ENCODE results near the gene MAMSTR.
"Not testable (repeated sequence)": the region's sequence is repeated elsewhere in the genome, so short reads cannot be mapped to it uniquely, and the experiment has no call there.

Gene MAMSTR

DNA sequence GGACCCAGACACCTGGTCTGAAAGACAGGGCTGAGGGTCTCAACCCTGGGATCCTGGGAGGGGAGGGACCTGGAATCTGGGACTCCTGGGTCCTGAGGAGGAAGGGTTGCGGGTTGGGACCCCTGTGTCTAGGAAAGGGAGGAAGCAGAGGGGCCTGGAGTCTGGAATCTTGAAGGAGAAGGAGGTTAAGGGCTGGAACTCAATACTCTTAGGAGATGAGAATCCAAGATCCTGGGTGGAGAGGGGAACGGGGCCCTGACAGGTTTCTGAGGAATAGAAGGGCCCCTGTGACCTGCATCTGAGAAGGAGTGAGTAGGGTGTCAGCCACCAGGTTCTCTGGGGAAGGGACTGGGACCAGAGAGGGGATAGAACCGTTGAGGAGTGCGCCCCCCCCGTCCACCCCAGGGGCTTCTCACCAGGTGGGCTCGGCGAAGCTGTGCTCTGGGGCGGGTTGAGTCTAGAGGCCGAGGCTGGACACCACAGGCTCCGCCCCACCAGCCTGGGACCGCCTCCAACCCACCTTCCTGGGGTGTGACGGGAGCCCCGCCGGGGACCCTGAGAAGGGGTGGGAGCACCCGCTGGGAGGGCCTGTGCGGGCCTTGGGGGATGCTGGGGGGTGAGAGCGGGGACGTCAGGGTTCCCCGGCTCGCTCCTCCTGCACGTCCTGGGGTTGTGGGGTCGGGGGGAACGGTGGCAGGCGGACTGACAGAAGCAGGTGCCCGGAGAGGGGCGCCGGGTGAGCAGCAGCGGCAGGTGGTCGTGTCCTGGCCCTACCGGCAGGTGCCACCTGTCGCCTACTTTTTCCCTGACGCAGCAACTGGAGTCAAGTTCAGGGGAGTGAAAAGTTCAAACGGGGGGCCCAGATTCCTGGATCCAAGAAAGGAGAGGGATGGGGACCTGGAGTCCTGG lies at the start of gene MAMSTR:
Gene MAMSTR, minus strand, starts transcription at position 463 of the 909 bp plus-strand sequence. CDS start 694 bp downstream, outside the sequence.
- DNase-seq (ENCODE audit: low read depth in 4 of 4, low spot score in 1 of 4), result no peak

- no peak for DNase-seq (ENCODE audit: low read depth in 4 of 4, low spot score in 1 of 4)
Observed at GRCh38 chr19:48768994-48769713, 49.6 kb upstream of the MAMSTR start.

GRCh38 chr19:48768171-48768753 lies 48.7 kb upstream of the MAMSTR start:
- not testable (repeated sequence) for DNase-seq (ENCODE audit: low read depth in 4 of 4, low spot score in 1 of 4)

- DNase-seq (ENCODE audit: low read depth in 4 of 4, low spot score in 1 of 4), result not testable (repeated sequence)
Observed at GRCh38 chr19:48765816-48766215, 46.3 kb upstream of the MAMSTR start.

DNA sequence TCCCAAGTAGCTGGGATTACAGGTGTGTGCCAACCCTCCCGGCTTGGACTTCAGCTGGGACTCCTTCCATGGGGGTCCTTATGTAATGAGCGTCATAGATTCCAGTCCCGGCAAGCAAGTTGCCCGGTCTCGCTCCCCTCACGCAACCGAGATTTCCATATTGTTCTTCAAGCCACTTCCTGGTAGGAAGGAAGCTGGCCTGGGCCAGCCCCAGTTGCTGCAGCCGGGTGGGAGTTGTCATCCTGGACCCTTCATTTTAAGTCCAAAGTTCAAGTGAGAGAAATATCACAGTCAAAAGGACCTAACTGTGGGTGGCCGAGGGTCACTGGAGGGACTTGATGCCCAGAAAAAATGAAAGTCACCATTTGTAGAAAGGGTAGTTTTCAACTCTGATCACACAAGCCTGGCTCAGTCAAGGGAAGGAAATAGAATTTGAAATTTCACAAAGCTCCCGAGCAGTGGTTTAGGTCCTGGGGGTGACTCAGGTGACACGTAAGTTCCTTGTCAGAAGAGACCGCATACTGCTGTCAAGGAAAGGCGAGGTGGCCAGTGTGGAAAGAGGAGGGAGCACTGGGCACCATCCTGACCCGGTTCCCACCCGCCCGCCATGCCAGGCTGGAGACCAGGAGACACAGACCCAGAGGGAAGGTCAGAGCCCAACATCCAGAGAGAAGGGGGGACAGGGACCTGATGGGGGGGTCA lies 41.1 kb upstream of the MAMSTR start:
- DNase-seq (ENCODE audit: low read depth in 4 of 4, low spot score in 1 of 4), result no peak

- no peak for DNase-seq (ENCODE audit: low read depth in 4 of 4, low spot score in 1 of 4)
Observed at GRCh38 chr19:48757741-48758144, 38.2 kb upstream of the MAMSTR start.

- DNase-seq (ENCODE audit: low read depth in 4 of 4, low spot score in 1 of 4), result no peak
Observed at GRCh38 chr19:48757089-48757675, 37.7 kb upstream of the MAMSTR start.

DNA sequence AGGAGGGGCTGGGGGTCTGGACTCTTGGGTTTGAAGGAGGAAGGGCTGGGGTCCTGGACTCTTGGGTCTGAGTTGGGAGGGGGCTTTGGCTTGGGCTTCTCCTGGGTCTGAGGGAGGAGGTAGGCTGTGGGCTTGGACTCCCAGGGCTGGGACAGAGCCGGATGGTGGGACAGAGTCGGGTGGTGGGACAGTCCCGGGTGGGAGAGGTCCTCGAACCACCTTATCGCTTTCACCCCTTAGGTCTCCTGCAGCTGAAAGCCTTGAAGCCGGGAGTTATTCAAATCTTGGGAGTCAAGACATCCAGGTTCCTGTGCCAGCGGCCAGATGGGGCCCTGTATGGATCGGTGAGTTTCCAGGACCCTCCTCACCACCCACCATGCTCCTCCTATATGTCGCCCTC lies 37.2 kb upstream of the MAMSTR start:
- no peak for DNase-seq (ENCODE audit: low read depth in 4 of 4, low spot score in 1 of 4)

DNA sequence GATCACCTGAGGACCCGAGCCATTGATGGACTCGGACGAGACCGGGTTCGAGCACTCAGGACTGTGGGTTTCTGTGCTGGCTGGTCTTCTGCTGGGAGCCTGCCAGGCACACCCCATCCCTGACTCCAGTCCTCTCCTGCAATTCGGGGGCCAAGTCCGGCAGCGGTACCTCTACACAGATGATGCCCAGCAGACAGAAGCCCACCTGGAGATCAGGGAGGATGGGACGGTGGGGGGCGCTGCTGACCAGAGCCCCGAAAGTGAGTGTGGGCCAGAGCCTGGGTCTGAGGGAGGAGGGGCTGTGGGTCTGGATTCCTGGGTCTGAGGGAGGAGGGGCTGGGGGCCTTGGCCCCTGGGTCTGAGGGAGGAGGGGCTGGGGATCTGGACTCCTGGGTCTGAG lies 36.7 kb upstream of the MAMSTR start:
- no peak for DNase-seq (ENCODE audit: low read depth in 4 of 4, low spot score in 1 of 4)

DNA sequence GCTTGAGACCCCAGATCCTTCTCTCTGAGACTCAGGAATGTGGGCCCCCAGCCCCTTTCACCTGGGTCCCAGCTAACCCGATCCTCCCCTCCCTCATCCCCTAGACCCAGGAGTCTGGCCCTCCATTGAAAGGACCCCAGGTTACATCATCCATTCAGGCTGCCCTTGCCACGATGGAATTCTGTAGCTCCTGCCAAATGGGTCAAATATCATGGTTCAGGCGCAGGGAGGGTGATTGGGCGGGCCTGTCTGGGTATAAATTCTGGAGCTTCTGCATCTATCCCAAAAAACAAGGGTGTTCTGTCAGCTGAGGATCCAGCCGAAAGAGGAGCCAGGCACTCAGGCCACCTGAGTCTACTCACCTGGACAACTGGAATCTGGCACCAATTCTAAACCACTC lies 36.3 kb upstream of the MAMSTR start:
- DNase-seq (ENCODE audit: low read depth in 4 of 4, low spot score in 1 of 4), result no peak

- DNase-seq (ENCODE audit: low read depth in 4 of 4, low spot score in 1 of 4), result no peak
Observed at GRCh38 chr19:48755084-48755641, 35.6 kb upstream of the MAMSTR start, which contains the start of gene FGF21. Gene FGF21, plus strand, starts transcription at chr19:48755524. Its CDS starts 713 bp downstream, at chr19:48756237.

GRCh38 chr19:48752496-48753365 lies 33.2 kb upstream of the MAMSTR start, which contains the start of gene FUT1:
Gene FUT1, minus strand, starts transcription at chr19:48752641. Its CDS starts 1,360 bp downstream, at chr19:48751281.
- no peak for DNase-seq (ENCODE audit: low read depth in 4 of 4, low spot score in 1 of 4)

GRCh38 chr19:48751845-48752495 lies 32.4 kb upstream of the MAMSTR start:
- DNase-seq (ENCODE audit: low read depth in 4 of 4, low spot score in 1 of 4), result no peak

GRCh38 chr19:48750771-48751504 lies 31.4 kb upstream of the MAMSTR start:
- no peak for DNase-seq (ENCODE audit: low read depth in 4 of 4, low spot score in 1 of 4)

- no peak for DNase-seq (ENCODE audit: low read depth in 4 of 4, low spot score in 1 of 4)
Observed at GRCh38 chr19:48750351-48750750, 30.8 kb upstream of the MAMSTR start.

DNA sequence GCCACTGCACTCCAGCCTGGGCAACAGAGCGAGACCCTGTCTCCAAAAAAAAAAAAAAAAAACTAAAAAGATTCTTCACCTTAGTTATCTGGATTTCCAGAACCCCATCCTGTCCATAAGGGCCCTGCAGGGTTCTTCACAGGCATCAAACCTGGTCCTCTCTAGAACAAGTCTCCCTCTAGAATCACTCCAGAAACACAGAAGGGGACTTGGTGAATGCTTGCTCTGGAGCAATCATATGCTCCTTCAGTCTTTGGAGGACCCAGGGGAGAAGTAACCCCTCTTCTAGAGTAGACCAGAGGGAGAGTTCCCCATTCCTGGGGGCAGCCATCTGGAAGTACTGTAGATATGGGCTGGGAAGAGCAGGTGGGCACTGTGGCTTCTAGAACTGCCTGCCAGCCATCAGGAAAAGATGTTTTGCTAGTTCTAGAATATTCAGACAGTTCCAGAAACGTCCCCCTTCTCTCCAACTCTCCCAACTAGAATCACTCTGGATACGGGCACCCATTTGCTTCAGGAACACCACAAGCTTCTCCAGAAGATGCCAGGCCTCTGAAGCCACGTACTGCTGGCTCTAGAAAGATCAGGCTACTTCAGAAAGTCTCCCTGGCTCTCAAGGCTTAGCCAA lies 30.2 kb upstream of the MAMSTR start:
- no peak for DNase-seq (ENCODE audit: low read depth in 4 of 4, low spot score in 1 of 4)

- DNase-seq (ENCODE audit: low read depth in 4 of 4, low spot score in 1 of 4), result peak in 2 of 4 experiments; percentile 28 to 41
Observed at GRCh38 chr19:48746738-48747575, 27.4 kb upstream of the MAMSTR start, which contains the start of gene IZUMO1. Gene IZUMO1, minus strand, starts transcription at chr19:48746909. Its CDS starts 1,050 bp downstream, at chr19:48745859.
